HG02571 (cell line): Measurements from ENCODE around the gene MUC5AC.

Experiments used
- ATAC-seq: cut with Tn5 transposase; IDR thresholded peaks from one replicate; pipeline ENCODE4 v1.9.1; 2021; ENCODE audit warnings: mild to moderate bottlenecking, moderate library complexity; ENCODE audit not compliant: unreplicated experiment

Gene MUC5AC

GRCh38 chr11:1193326-1194230 lies 35.8 kb downstream of the MUC5AC start:
- ATAC-seq = no peak

DNA sequence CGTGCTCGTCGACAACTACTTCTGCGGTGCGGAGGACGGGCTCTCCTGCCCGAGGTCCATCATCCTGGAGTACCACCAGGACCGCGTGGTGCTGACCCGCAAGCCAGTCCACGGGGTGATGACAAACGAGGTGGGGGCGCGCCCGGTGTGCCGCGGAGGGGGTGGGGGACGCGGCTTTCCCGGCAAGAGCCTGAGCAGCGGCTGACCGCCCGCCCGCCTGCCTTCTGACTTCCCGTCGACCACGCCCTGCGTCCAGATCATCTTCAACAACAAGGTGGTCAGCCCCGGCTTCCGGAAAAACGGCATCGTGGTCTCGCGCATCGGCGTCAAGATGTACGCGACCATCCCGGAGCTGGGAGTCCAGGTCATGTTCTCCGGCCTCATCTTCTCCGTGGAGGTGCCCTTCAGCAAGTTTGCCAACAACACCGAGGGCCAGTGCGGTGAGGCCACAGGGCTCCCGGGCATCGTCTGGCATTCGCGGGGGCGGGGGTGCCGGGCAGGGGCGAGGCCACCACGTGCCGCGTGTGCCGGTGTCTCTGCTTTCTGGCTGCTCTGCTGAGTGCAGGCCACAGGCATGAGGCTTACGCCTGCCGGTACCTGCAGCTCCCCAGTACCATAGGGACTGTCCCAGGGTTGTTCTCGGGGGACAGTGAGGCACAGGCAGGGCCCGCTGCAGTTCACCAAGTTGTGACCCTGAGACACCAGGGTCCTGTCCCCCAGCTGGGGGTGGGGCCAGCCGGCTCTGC lies 36.7 kb downstream of the MUC5AC start:
- ATAC-seq = no peak

DNA sequence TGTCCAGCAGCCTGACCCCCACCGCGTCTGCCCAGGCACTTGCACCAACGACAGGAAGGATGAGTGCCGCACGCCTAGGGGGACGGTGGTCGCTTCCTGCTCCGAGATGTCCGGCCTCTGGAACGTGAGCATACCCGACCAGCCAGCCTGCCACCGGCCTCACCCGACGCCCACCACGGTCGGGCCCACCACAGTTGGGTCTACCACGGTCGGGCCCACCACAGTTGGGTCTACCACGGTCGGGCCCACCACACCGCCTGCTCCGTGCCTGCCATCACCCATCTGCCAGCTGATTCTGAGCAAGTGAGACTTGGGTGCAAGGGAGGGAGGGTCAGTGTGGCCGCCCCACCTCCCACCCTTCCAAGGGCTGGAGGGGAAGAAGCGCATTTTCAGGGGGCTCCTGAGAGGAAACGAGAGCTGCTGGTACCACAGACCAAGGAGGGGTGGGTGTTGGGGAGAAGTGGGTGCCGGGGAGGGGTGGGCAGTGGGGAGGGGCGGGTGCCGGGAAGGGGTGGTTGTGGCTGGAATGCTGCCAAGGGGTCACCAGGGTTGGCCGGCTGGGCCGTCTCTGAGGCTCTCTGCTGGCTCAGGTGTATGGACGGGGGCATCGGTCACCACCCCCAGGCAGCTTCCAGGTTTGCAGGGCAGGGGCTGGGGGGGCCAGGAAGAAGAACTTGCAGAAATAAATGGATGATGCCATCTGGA lies 37.4 kb downstream of the MUC5AC start:
- ATAC-seq = no peak

DNA sequence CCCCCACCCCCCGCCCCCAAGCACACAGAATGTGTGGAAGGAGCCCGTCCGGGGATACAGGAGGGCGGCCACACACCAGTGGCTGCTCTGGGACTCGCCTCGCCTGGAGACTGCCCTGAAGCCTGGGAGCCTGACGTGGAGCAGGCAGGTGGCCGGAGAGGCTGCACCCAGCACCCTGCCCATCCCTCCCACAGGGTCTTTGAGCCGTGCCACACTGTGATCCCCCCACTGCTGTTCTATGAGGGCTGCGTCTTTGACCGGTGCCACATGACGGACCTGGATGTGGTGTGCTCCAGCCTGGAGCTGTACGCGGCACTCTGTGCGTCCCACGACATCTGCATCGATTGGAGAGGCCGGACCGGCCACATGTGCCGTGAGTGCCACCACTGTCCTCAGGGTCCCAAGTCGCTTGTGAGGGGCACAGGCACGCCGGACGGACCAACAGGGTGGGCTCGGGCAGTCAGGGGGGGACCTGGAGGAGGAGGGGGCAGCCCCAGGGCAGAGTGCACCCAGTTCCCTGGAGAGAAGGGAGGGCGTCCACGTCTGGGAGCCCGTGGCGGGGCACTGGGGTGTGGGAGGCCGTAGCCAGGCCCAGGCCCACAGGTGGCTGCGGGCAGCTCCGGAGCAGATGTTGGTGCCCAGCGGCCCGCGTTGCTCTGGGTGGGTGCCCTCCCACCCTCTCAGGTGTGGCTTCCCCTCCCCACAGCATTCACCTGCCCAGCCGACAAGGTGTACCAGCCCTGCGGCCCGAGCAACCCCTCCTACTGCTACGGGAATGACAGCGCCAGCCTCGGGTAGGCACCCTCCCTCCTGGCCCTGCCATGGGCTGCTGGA lies 38.1 kb downstream of the MUC5AC start:
- ATAC-seq = no peak

- no peak for ATAC-seq
Observed at GRCh38 chr11:1196516-1197391, 39.0 kb downstream of the MUC5AC start.

DNA sequence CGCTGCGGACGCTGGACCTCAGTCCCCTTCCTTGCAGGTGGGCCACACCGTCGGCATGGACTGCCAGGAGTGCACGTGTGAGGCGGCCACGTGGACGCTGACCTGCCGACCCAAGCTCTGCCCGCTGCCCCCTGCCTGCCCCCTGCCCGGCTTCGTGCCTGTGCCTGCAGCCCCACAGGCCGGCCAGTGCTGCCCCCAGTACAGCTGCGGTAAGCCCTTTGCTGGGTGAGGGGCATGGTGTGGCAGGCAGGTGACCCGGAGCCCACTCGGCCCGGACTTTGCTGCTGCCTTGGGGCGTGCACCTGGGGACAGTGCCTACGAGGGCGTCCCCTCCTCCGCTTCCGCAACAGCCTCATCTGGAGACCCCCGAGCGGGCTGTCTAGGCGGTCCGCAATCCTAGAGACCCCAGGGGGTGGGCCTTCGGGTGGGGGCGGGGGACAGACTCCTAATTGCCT lies 39.7 kb downstream of the MUC5AC start:
- no peak for ATAC-seq

DNA sequence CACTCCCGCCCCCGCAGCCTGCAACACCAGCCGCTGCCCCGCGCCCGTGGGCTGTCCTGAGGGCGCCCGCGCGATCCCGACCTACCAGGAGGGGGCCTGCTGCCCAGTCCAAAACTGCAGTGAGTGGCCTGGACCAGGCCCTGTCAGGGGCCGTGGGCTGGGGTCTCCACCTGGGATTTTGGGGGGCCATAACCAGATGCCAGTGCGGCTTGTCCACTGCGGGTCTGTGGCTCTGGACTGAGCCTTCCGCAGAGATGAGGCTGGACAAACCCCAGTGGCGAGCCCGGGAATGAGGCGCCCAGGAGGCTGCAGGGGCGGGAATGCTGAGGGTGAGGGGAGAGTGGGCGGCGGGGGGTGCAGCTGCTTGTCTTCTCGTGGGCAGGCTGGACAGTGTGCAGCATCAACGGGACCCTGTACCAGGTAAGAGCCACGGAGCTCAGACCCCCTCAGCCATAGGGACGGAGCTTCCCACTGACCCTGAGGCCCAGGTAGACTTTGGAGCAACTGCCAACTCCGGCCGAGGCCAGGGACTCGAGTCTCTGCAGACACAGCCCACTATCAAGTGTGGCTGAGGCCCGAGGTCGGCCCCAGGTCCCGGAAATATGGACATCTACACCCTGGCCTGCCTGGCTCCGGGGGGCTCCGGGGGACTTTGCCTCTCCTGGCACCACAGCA lies 40.3 kb downstream of the MUC5AC start:
- no peak for ATAC-seq

- ATAC-seq = no peak
Observed at GRCh38 chr11:1198561-1199240, 40.9 kb downstream of the MUC5AC start.

DNA sequence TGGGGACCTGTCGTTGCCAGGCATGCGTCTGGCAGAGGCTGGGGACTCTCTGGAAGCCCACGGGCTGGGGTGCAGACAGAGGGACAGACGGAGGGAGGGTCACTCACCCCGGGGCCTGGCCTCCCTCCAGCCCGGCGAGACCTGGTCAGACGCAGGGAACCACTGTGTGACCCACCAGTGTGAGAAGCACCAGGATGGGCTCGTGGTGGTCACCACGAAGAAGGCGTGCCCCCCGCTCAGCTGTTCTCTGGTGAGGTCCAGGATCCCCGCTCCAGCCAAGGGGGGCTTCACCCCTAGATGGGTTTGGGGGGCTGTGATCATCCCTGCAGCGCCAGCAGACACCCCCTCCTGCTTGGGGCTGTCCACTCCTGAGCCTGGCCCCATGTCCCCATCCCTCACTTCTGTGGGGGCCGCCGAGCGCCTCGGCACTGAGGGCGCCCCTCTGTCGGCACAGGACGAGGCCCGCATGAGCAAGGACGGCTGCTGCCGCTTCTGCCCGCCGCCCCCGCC lies 41.5 kb downstream of the MUC5AC start:
- ATAC-seq = no peak

- ATAC-seq = no peak
Observed at GRCh38 chr11:1199751-1200610, 42.2 kb downstream of the MUC5AC start.

DNA sequence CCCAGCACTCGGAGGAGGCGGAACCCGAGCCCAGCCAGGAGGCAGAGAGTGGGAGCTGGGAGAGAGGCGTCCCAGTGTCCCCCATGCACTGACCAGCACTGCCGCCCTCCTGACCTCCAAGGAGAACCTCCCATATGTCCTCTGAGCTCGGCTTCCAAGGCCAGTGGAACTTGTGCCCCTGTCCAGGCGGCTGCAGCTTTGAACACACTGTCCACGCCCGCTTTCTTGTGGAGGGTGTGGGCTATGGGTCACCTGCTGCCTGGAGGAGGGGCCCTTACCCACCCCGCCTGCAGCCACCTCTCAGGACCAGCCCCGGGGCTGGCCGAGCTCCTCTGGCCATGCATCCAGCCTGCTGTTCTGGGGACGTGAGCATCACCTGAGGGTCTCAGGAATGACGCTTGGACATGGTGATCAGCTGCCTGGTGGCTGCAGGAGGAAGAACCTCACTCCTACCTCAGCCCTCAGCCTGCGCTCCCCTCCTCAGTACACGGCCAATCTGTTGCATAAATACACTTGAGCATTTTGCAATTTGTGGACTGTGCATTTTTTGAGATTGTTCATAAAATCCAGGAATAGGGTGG lies 42.9 kb downstream of the MUC5AC start:
- no peak for ATAC-seq

DNA sequence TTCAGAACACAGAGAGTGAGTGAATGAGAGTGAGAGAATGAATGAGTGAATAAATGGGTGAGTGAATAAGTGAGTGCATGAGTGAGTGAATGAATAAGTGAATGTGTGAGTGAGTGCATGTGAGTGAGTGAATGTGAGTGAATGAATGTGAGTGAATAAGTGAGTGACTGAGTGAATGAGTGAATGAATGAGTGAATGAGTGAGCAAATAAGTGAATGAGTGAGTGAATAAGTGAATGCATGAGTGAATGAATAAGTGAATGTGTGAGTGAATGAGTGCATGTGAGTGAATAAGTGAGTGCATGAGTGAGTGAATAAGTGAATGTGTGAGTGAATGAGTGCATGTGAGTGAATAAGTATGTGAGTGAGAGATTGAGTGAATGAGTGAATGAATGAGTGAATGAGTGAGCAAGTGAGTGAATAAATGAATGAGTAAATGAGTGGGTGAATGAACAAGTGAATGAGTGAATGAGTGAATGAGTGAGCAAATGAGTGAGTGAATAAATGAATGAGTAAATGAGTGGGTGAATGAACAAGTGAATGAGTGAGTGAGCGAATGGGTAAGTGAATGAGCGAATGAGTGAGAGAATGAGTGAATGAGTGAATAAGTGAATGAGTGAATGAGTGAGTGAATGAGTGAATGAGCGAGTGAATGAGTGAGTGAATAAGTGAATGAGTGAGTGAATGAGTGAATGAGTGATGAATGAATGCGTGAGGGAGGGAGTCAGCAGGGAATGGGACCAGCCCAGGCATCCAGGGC lies 43.8 kb downstream of the MUC5AC start:
- ATAC-seq = no peak

DNA sequence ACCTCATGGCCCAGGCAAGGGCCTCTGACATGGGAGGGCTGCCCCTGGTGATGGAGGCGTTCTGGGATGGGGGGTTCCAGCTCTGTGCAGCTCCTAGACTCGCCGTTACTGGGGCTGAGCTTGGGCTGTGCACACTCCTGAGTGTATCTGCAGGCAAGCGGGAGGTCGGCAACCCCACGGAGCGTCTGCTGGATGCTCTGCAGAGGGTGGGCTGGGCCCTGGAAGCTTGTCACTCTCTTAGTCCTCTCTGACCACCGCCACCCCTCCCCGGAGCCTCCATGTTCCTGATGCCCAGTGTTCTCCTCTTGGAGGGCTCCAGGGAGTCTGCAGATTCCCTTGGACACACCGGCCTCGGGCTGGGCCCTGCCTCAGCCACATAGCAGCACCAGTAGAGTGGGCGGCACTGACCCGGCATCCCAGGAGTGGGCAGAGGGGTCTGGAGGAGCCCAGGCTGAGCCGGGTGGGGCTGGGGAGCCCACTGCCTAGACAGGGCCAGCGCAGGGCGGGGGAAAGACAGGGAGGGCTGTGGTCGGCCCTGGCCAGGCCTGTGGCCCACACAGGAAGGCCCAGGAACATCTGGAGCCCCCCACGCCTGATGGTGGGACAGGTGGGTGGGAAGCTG lies 44.5 kb downstream of the MUC5AC start:
- no peak for ATAC-seq

DNA sequence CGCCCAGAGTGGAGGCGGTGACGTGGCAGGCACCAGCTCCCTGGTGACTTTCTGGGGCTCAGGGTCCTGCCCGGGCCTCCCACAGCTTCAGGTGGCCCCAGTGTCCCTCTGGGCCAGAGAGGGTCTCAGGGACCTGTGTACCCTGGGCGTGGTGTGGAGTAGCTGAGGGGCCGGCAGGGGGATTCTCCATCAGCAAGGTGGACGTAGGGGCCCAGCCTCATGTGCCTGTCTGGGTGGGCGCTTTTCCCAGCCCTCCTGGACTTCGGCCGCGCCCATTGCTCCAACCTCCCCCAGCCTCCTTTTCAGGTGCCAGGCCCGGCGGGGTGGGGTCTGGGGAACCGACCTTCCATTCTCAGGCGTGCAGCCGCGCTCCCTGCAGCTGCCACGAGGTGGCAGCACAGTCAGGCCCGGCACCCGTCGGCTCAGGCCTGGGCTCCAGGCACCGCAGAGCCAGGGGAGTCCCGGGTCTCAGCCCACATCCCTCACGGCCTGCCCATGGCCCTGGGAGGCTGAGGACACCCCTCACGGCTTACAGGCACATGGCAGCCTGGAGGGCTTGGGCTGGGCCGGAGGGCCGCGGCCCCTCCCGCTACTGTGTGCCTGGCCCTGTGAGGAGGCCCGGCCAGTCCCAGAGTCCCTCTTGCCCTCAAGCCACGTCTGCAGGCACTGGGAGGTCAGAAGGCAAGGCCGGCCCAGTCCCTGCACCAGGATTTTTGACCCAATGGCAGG lies 45.2 kb downstream of the MUC5AC start:
- no peak for ATAC-seq
